ENCODE results near the gene BARX1.

- TF ChIP-seq CTCF (IDR thresholded peaks at IDR 0.05) (no peak), POLR2AphosphoS5 (IDR thresholded peaks at IDR 0.05) (no peak), EP300 (IDR thresholded peaks at IDR 0.05; ENCODE audit: low read depth) (no peak)
Measured at GRCh38 chr9:93948441-93949072, 6.6 kb downstream of the BARX1 start.
